WTC11 (cell line): ENCODE data around the gene MAPKAP1.

ENCODE experiments used
- CTCF ChIP-seq: fragments of 200-600 bp; IDR thresholded peaks from 2 replicates; pipeline ENCODE4 v1.8.0; 2022; ENCODE audit warnings: antibody characterized with exemption
- FOXP4 ChIP-seq: sonication (generic); formaldehyde crosslinking; IDR thresholded peaks from 2 replicates; pipeline ENCODE4 v1.8.0; 2022; ENCODE audit warnings: mild to moderate bottlenecking, missing genetic modification reagents
- HMGXB4 ChIP-seq: sonication (generic); formaldehyde crosslinking; IDR thresholded peaks from 2 replicates; pipeline ENCODE4 v1.8.1; 2023; ENCODE audit warnings: mild to moderate bottlenecking, moderate library complexity, missing genetic modification reagents
- USF1 ChIP-seq: sonication (generic); formaldehyde crosslinking; IDR thresholded peaks from 2 replicates; pipeline ENCODE4 v1.8.0; 2022; ENCODE audit warnings: mild to moderate bottlenecking, missing genetic modification reagents
- ZBTB43 ChIP-seq: sonication (generic); formaldehyde crosslinking; IDR thresholded peaks from 2 replicates; pipeline ENCODE4 v1.8.1; 2023; ENCODE audit warnings: mild to moderate bottlenecking, missing genetic modification reagents
- ZNF281 ChIP-seq: sonication (generic); formaldehyde crosslinking; IDR thresholded peaks from 2 replicates; pipeline ENCODE4 v1.8.0; 2023; ENCODE audit warnings: mild to moderate bottlenecking, missing genetic modification reagents
- ZNF423 ChIP-seq: fragments of 250-450 bp; sonication (Bioruptor Pico); IDR thresholded peaks from 2 replicates; pipeline ENCODE4 v2.1.2; 2022; ENCODE audit warnings: mild to moderate bottlenecking, moderate library complexity

GRCh38 chr9:125685167-125685566, 21.8 kb downstream of the MAPKAP1 start:
- TF ChIP-seq ZBTB43 (CRISPR knock-in tag), result no peak
- TF ChIP-seq CTCF, result no peak
- TF ChIP-seq HMGXB4 (CRISPR knock-in tag), result no peak
- no peak for TF ChIP-seq ZNF423 (CRISPR knock-in tag)
- no peak for TF ChIP-seq ZNF281 (CRISPR knock-in tag)
- TF ChIP-seq FOXP4 (CRISPR knock-in tag), result no peak
- no peak for TF ChIP-seq USF1 (CRISPR knock-in tag)
